Activated CD8-positive, alpha-beta T cell treated with anti-CD3 and anti-CD28 coated beads, Interleukin-2, amount 10 ng/mL, durations not matched to agents 7 days and 5 days (primary cell): ENCODE data around the gene FAM174C. TPM values are rescaled to one million over a fixed set of nuclear protein-coding genes. Genes with fewer than 3 reads are reported as not detected.

Source experiments
- ATAC-seq: fragments of 150-1000 bp; cut with Tn5 transposase; one replicate; pipeline ENCODE4 v1.10.0; 2021; ENCODE audit warnings: moderate library complexity
- CTCF ChIA-PET: fragments of 350-600 bp; sonication (Branson Sonifier 250); formaldehyde crosslinking; loops from one replicate; lab custom pipeline; 2021; ENCODE audit warnings: antibody characterized with exemption; lab: Charles Lee
- POLR2A ChIA-PET: fragments of 350-600 bp; sonication (Branson Sonifier 250); formaldehyde crosslinking; loops from one replicate; lab custom pipeline; 2021; ENCODE audit warnings: antibody characterized with exemption; lab: Charles Lee
- DNase-seq: peaks from one replicate; pipeline ENCODE4 v3.0.0-alpha.2; 2020
- H3K27ac Mint-ChIP-seq: one replicate; pipeline ENCODE4 v1.8.0; 2021; ENCODE audit warnings: mild to moderate bottlenecking, mixed read lengths
- H3K27me3 Mint-ChIP-seq: one replicate; pipeline ENCODE4 v1.8.0; 2021; ENCODE audit warnings: low read depth, mixed read lengths
- H3K36me3 Mint-ChIP-seq: one replicate; pipeline ENCODE4 v1.8.0; 2021; ENCODE audit warnings: low read depth, mixed read lengths
- H3K4me1 Mint-ChIP-seq: one replicate; pipeline ENCODE4 v1.8.0; 2021; ENCODE audit warnings: low read depth, mixed read lengths
- H3K4me3 Mint-ChIP-seq: one replicate; pipeline ENCODE4 v1.8.0; 2021; ENCODE audit warnings: mild to moderate bottlenecking, mixed read lengths
- H3K9me3 Mint-ChIP-seq: one replicate; pipeline ENCODE4 v1.8.0; 2022; ENCODE audit warnings: mixed read lengths; ENCODE audit not compliant: insufficient read depth
- total RNA-seq, 2 experiments: library from RNA; stranded (reverse); gene quantifications; one replicate each; pipeline ENCODE4 v1.2.3, GENCODE V29; 2021

Gene FAM174C
- total RNA-seq, 2 experiments from 2014 or later: 57.1 TPM

DNA sequence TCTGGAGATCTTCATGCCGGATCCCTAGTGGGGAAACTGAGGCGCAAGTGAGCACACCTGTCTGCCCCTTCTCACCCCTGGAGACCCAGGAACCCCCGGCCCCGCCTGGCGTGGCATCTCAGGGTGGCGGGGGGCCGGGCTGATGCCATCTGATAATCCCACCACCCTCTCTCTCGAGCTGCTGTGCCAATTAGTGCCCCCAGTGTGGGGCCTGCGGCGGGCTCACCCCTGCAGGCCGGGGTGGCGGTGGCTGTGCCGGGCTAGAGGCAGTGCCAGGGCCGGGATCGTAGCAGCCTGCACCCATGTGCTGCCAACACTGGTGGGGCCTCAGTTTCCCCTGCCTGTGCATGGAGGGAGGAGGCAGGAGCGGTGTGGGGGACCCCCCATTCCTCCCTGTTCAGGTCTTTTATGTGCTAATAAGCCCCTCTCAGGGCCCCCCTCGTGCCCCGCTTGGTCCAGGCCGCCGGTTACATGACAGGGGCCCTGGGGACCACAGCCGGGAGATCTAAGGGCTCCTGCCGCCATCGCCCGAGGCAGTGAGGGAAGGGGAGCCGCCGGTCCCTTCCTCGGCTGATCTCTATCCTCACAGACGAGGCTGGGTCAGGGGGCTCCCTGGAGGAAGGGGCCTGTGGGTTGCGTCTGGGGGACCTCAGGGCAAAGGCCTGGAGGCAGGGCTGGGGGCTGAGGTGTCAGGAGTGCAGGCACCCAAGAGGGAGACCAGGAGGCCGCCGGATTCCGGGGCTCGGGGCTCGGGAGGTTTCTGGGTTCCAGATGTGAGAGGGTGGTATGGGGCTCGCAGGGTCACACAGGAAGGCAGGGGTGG is 18.7 kb downstream of the FAM174C start:
- H3K4me3 Mint-ChIP-seq: no peak overlapping the region
- no peak overlapping the region for H3K27ac Mint-ChIP-seq
- peaks cover 3% of the 10 kb centered on the region for H3K27me3 Mint-ChIP-seq
- ATAC-seq: no peak
- no peaks in the 10 kb centered on the region for H3K36me3 Mint-ChIP-seq
- ChIA-PET POLR2A (no interaction called here), CTCF (no interaction called here)
- DNase-seq: no peak
- H3K4me1 Mint-ChIP-seq: no peaks in the 10 kb centered on the region
- H3K9me3 Mint-ChIP-seq: no peaks in the 10 kb centered on the region

DNA sequence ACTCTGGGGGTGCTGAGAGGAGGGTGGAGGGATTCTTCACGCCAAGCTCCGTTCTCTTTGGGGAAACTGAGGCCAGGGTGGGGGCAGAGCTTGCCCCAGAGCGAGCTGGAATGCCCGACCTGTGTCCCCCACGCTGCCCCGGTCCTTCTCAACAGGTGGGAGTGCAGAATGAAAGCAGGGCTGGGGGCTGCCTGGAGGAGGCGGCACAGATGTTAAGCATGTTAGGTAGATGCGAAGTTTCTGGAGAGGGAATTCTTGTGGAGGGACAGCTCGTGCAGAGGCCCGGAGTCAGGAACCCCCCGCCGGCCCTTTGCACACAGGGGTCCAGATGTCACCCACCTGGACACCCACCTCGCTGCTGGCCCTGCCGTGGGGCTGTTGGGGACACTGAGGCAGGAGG is 19.4 kb downstream of the FAM174C start:
- DNase-seq (no peak), ATAC-seq (no peak)
- ChIA-PET CTCF (no interaction called here), POLR2A (no interaction called here)
- Mint-ChIP-seq H3K27ac (no peak overlapping the region), H3K4me3 (no peak overlapping the region), H3K27me3 (no peaks in the 10 kb centered on the region), H3K36me3 (no peaks in the 10 kb centered on the region), H3K4me1 (no peaks in the 10 kb centered on the region), H3K9me3 (no peaks in the 10 kb centered on the region)

DNA sequence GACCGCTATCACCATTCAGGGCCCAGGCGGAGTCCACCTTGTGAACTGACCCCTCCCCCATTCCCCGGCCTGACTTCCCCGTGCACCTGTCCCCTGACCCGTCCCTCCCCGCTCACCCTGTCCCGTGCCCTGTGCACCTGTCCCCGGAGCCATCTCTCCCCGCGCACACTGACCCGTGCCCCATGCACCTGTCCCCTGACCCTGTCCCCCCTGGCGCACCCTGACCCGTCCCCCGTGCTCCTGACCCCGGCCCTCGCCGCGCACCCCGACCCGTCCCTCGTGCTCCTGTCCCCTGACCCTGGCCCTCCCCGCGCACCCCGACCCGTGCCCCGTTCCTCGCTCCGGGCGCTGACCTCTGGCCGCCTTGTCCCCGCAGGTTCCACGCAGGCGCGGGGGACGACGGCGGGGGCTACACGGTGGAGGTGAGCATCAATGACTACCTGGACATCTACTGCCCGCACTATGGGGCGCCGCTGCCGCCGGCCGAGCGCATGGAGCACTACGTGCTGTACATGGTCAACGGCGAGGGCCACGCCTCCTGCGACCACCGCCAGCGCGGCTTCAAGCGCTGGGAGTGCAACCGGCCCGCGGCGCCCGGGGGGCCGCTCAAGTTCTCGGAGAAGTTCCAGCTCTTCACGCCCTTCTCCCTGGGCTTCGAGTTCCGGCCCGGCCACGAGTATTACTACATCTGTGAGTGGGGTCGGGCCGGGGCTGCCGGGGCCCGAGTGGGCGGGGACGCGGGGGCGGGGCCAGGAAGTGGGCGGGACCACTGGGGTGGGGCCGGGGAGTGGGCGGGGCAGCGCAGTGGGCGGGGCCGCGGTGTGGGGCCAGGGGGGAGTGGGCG is 20.1 kb downstream of the FAM174C start:
- Mint-ChIP-seq H3K9me3 (no peaks in the 10 kb centered on the region), H3K4me1 (no peaks in the 10 kb centered on the region), H3K4me3 (no peak overlapping the region), H3K36me3 (no peaks in the 10 kb centered on the region), H3K27me3 (no peaks in the 10 kb centered on the region), H3K27ac (no peak overlapping the region)
- POLR2A ChIA-PET: interaction anchor here (0.6 kb wide), 1 partner anchor 22 kb away, joined by 3 read pairs; no protein-coding TSS in a partner anchor
- DNase-seq (peak; percentile 53), ATAC-seq (peak; percentile 57)
- CTCF ChIA-PET: no interaction called here

DNA sequence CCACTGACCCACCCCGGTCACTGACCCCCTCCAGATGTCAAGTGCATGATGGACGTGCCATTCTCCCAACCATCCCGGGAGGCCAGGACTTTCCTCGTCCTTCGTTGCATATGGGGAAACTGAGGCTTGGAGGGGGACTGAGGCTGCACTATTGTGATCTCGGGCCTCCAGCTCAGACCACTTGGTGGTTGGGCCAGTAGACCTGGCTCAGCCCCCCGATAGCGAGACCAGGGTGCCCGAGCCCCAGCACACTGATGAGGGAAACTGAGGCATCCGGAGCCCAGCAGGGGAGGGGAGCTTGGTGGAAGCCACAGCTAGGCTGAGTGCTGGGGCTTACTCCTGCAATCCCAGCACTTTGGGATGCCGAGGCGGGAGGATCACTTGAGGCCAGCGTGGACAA is 20.7 kb downstream of the FAM174C start:
- POLR2A ChIA-PET: interaction anchor here (0.6 kb wide), 1 partner anchor 22 kb away, joined by 3 read pairs; no protein-coding TSS in a partner anchor
- ATAC-seq (no peak), DNase-seq (no peak)
- Mint-ChIP-seq H3K4me3 (no peak overlapping the region), H3K27ac (no peak overlapping the region), H3K4me1 (no peaks in the 10 kb centered on the region), H3K27me3 (no peaks in the 10 kb centered on the region), H3K9me3 (no peaks in the 10 kb centered on the region), H3K36me3 (no peaks in the 10 kb centered on the region)
- CTCF ChIA-PET: no interaction called here

DNA sequence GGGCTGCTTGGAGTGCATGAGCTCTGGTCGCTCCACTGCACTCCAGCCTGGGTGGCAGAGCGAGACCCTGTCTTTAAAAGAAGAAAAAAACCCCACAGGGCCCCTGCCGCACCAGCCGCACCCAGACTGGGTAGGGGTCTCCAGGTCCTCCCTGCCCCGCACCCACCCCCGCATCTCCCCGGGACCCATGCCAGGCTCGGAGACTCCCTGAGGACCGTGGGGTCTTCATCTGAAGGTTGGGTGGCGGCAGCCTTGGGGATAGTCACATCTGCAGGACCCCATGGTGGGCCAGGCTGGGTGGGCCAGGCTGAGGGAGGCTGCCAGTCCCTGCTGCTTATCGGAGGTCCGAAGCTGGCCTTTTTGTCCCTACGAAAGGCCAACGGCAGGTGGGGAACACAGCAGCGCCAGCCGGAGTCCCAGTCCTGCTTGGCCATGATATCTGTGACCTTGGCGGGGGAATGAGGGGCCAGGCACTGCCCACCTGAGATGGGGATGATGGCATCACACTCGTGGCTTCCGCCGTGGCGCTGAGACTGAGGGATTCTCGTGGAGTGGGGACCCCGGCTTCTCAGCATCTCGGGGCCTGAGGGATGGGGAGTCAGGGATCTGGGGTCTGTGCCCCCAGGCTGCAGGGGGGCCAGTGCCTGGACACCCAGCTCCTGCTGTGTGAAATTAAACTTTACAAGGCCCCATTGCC is 21.4 kb downstream of the FAM174C start:
- ATAC-seq (no peak), DNase-seq (no peak)
- ChIA-PET POLR2A (no interaction called here), CTCF (no interaction called here)
- Mint-ChIP-seq H3K27ac (no peak overlapping the region), H3K4me3 (no peak overlapping the region), H3K36me3 (no peaks in the 10 kb centered on the region), H3K27me3 (no peaks in the 10 kb centered on the region), H3K4me1 (no peaks in the 10 kb centered on the region), H3K9me3 (no peaks in the 10 kb centered on the region)

DNA sequence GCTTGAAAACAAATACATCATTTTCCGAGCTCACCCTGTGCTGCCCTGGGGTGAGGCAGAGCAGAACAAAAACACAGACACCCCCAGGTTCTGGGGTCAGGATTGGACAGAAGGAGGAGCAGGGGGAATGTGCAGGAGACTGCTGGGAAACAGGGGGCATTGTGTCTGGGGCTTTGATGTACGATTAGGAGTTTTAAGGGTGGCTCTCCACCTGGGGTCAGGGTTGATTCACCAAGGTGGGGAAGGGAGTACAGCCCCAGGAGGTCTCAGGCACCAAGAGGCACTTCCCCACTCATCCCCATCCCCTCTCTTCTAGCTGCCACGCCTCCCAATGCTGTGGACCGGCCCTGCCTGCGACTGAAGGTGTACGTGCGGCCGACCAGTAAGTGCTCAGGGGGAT is 22.9 kb downstream of the FAM174C start:
- POLR2A ChIA-PET: interaction anchor here (0.6 kb wide), 1 partner anchor 28 kb away, joined by 3 read pairs; no protein-coding TSS in a partner anchor
- no peaks in the 10 kb centered on the region for H3K36me3 Mint-ChIP-seq
- CTCF ChIA-PET: interaction anchor here (0.8 kb wide), 1 partner anchor 18 kb away, joined by 3 read pairs; no protein-coding TSS in a partner anchor
- H3K9me3 Mint-ChIP-seq: no peaks in the 10 kb centered on the region
- no peak overlapping the region for H3K27ac Mint-ChIP-seq
- DNase-seq (no peak), ATAC-seq (no peak)
- no peaks in the 10 kb centered on the region for H3K4me1 Mint-ChIP-seq
- no peaks in the 10 kb centered on the region for H3K27me3 Mint-ChIP-seq
- H3K4me3 Mint-ChIP-seq: no peak overlapping the region

DNA sequence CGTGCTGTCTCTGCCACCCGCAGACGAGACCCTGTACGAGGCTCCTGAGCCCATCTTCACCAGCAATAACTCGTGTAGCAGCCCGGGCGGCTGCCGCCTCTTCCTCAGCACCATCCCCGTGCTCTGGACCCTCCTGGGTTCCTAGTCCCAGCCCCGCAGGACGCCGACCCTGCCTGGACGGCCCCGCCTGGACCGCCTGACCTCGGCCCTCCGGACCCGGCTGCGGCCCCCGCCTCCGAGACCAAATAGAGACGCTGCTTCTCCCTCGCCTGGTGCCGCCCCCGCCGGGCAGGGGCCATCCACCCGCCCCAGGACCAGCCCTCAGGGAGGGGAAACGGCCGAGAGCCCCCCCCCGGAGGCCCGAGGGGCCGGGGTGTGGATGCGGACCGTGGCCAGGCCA is 24.5 kb downstream of the FAM174C start:
- ATAC-seq (no peak), DNase-seq (no peak)
- no peaks in the 10 kb centered on the region for H3K9me3 Mint-ChIP-seq
- no peaks in the 10 kb centered on the region for H3K36me3 Mint-ChIP-seq
- H3K4me3 Mint-ChIP-seq: no peak overlapping the region
- CTCF ChIA-PET: no interaction called here
- no peak overlapping the region for H3K27ac Mint-ChIP-seq
- no peaks in the 10 kb centered on the region for H3K27me3 Mint-ChIP-seq
- POLR2A ChIA-PET: no interaction called here
- no peaks in the 10 kb centered on the region for H3K4me1 Mint-ChIP-seq

DNA sequence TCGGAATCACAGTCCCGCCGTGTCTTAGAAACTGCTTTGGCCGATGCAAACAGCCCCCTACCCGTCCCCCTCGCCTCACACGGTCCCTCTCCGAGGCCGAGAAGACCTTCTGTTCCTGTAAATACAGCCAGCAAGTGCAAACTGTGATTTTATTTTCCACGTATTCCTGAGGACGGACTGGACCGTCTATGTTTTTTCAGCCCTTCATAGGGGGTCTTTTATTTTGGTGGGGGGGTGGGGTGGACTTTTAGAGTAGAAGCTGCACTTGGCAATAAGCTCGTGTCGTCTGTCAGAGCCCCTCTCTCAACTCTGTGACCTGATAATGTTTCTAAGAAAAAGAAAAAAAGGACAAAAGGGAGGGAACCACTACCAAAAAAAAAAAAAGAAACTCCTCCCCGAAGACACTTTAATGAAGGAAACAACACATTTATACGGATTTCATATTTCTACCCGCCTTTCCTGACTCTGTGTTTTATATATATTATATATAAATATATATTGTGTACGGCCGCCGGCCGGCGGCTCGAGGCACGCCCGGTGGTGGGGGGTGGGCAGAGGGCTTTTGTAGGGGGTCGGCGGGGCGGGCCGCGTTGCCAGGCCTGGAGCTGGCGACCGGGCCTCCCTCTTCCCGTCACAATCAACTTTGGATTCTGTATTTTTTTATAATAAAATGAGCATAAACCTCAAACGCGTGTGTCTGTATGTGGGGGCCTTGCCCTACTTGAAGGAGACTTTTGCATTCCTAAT is 25.6 kb downstream of the FAM174C start:
- POLR2A ChIA-PET: no interaction called here
- no peaks in the 10 kb centered on the region for H3K27me3 Mint-ChIP-seq
- H3K4me3 Mint-ChIP-seq: no peak overlapping the region
- H3K9me3 Mint-ChIP-seq: no peaks in the 10 kb centered on the region
- DNase-seq (no peak), ATAC-seq (no peak)
- no peaks in the 10 kb centered on the region for H3K4me1 Mint-ChIP-seq
- H3K27ac Mint-ChIP-seq: no peak overlapping the region
- CTCF ChIA-PET: no interaction called here
- H3K36me3 Mint-ChIP-seq: no peaks in the 10 kb centered on the region

DNA sequence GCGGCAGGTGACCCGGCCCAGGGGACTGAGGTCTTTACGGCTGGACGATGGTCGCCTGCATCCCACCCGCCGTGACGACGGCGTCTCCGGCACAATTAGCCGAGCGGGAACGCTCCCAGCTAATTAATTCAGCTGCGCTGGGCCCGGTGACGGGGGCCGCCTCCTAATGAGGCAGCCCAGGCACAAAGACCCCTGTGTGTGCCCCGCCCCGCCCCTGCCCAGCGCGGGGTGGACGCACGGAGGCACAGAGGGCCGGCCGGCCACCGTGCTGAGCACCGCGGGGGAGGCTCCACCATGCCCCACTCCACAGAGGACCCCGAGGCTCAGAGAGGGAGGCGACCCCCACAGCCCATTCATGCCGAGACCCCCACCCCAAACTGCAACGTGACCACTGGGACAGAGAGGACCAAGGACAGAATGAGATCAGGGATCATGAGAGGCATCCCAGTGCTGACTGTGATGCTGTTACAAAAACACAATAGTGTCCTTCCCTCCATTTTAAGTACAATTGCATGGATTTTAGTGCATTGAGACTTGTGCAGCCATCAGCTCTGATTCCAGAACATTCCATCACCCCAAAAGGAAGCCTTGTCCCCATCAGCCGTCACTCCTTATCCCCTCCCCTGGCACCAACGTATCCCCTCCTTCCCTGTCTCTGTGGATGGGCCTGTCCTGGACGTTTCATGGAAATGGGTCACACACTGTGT is 27.4 kb downstream of the FAM174C start:
- ChIA-PET CTCF (no interaction called here), POLR2A (interaction anchor here (1.0 to 1.1 kb wide), 2 partner anchors 20 to 129 kb away, joined by 3 to 4 read pairs; partner anchors contain the start of gene SBNO2)
- Mint-ChIP-seq H3K36me3 (no peaks in the 10 kb centered on the region), H3K27ac (no peak overlapping the region), H3K4me3 (no peak overlapping the region), H3K27me3 (no peaks in the 10 kb centered on the region), H3K4me1 (no peaks in the 10 kb centered on the region), H3K9me3 (no peaks in the 10 kb centered on the region)
- ATAC-seq (no peak), DNase-seq (no peak)

DNA sequence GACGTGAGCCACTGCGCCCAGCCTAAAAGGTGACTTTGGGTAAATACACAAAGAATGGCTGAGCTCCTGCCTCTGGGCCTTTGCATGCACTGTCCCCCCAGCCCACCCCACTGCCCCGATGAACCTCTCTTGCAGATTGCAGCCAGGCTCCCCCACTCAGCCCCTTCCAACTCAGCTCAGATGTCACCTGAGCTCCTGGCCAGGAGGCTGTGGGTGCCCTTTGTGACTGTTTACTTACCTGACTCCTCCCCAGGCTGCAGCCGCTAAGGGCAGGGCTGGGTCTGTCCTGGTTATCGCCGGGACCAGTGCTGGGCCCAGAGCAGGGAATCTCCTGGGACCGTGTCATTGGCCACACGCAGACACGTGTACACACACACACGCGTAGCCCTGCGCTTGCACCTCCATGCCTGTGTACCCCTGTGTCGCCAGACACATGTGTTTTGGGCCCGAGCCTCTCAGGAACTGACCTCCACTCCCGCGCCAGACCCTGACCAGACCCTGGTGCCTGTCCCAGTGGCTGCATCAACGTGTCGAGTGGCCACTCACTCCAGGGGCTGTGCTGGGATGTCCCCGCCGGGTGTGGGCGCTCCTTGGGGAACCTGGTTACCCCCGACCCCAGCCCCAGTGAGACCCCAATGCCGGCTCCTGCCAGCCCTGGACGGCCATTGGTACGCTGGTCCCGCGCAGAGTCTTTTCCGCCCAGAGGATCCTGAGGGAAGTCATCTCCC is 29.0 kb downstream of the FAM174C start:
- Mint-ChIP-seq H3K4me3 (no peak overlapping the region), H3K27ac (no peak overlapping the region), H3K27me3 (no peaks in the 10 kb centered on the region), H3K4me1 (no peaks in the 10 kb centered on the region), H3K36me3 (no peaks in the 10 kb centered on the region), H3K9me3 (no peaks in the 10 kb centered on the region)
- ChIA-PET POLR2A (no interaction called here), CTCF (no interaction called here)
- ATAC-seq: no peak
- DNase-seq: no peak
